Aorta (tissue), 5 donors: ENCODE data around the gene PCBP3. TPM values are rescaled to one million over a fixed set of nuclear protein-coding genes. Genes with fewer than 3 reads are reported as not detected.

Experiments used
- ATAC-seq: fragments of 200-7000 bp; cut with Tn5 transposase; one replicate; pipeline ENCODE4 v1.9.1; 2022; ENCODE audit warnings: moderate library complexity; ENCODE audit not compliant: low FRiP score
- DNase-seq, 2 donors: peaks; one replicate each; pipeline ENCODE4 v3.0.0-alpha.2; 2020
- H3K27ac ChIP-seq, 2 donors: one replicate each; pipeline ENCODE4 v1.5.1; 2013; ENCODE audit warnings: low read length in 2 of 2, mild to moderate bottlenecking in 2 of 2, moderate library complexity in 2 of 2, control low read depth in 1 of 2, inconsistent platforms in 1 of 2, low read depth in 1 of 2
- H3K27me3 ChIP-seq, 2 donors: one replicate each; pipeline ENCODE4 v1.6.1; 2013; ENCODE audit warnings: control low read depth in 1 of 2, low read length in 1 of 2, mild to moderate bottlenecking in 1 of 2, moderate library complexity in 1 of 2; ENCODE audit not compliant: insufficient read depth in 2 of 2, control insufficient read depth in 1 of 2
- H3K36me3 ChIP-seq, 2 donors: one replicate each; pipeline ENCODE4 v1.6.1; 2013; ENCODE audit warnings: control low read depth in 1 of 2, low read length in 1 of 2, mild to moderate bottlenecking in 1 of 2; ENCODE audit not compliant: insufficient read depth in 2 of 2, control insufficient read depth in 1 of 2
- H3K4me1 ChIP-seq, 2 donors: one replicate each; pipeline ENCODE4 v1.6.1; 2013; ENCODE audit warnings: low read length in 2 of 2, control low read depth in 1 of 2, mild to moderate bottlenecking in 1 of 2, moderate library complexity in 1 of 2; ENCODE audit not compliant: insufficient read depth in 2 of 2, control insufficient read depth in 1 of 2
- H3K4me3 ChIP-seq, 2 donors: one replicate each; pipeline ENCODE4 v1.5.1; 2013; ENCODE audit warnings: low read length in 2 of 2, control low read depth in 1 of 2, mild to moderate bottlenecking in 1 of 2
- H3K9me3 ChIP-seq: one replicate; pipeline ENCODE4 v1.6.1; 2013; ENCODE audit warnings: mild to moderate bottlenecking, low read length; ENCODE audit not compliant: control insufficient read depth
- WGBS, 2 donors: extraction: QIAGEN DNeasy Blood & Tissue Kit; methylation state at CpG; one replicate each; pipeline ENCODE4 v1.1.7; 2013; 5-methylcytosine and 5-hydroxymethylcytosine counted together
- intact Hi-C, 2 donors: fragments of 100-400 bp; cut with DNase I; formaldehyde crosslinking; loops; one replicate each; pipeline versions ENCODE4 v1.14.2 to v1.15.0; 2022
- polyA plus RNA-seq, 2 donors: library from polyadenylated mRNA; stranded (reverse); fragments of 200-250 nt; gene quantifications; one replicate each; pipeline ENCODE4 v1.2.3, GENCODE V29; 2013
- total RNA-seq, 2 donors: library from RNA; stranded (reverse); fragmentation: NEBNext Ultra II Directional; extraction: Animal tissue kit (Norgen Biotek cat#: 25700); gene quantifications; one replicate each; pipeline ENCODE4 v1.2.1, GENCODE V29; 2021
- donor health status: healthy with polysubstance abuse.
- donor health status: Bipolar disorder and iron deficiency.
- donor health status: DM: no; HTN: no; CAD: no.
- donor health status: DM: no; HTN: no; CAD: no.
- donor health status: DM: yes; HTN: yes; CAD: no.

PCBP3 gene
- total and polyA plus RNA-seq, 4 donors, result 3.6 to 15.0 (median 7.0) TPM; not detected in 1

- no peak overlapping the region for H3K4me3 ChIP-seq
- H3K4me1 ChIP-seq, result no peaks in the 10 kb centered on the region
- H3K27me3 ChIP-seq, result no peaks in the 10 kb centered on the region
- WGBS, 2 donors, result 84 to 87% methylated on average over 19 to 20 of the region's 20 CpGs
- intact Hi-C loops, result no loop called here
- DNase-seq (peak in 1 of 2 donors; percentile 73), ATAC-seq (no peak)
- H3K36me3 ChIP-seq, result no peaks in the 10 kb centered on the region
- no peak overlapping the region for H3K27ac ChIP-seq
- no peaks in the 10 kb centered on the region for H3K9me3 ChIP-seq
Observed at GRCh38 chr21:45942755-45943629, 299.5 kb downstream of the PCBP3 start.

GRCh38 chr21:45943630-45944540 lies 300.4 kb downstream of the PCBP3 start:
- no peak for ATAC-seq
- 77 to 88% methylated on average over 8 of the region's 8 CpGs for WGBS, 2 donors
- Histone ChIP-seq H3K4me3 (no peak overlapping the region), H3K4me1 (no peaks in the 10 kb centered on the region), H3K9me3 (no peaks in the 10 kb centered on the region), H3K36me3 (no peaks in the 10 kb centered on the region), H3K27me3 (no peaks in the 10 kb centered on the region), H3K27ac (no peak overlapping the region)
- peak in 1 of 2 donors; percentile 53 for DNase-seq
- intact Hi-C loops, result no loop called here

- intact Hi-C loops, result no loop called here
- WGBS, 2 donors, result 86 to 91% methylated on average over 14 of the region's 14 CpGs
- ATAC-seq (no peak), DNase-seq (peak in 1 of 2 donors; percentile 57)
- Histone ChIP-seq H3K36me3 (no peaks in the 10 kb centered on the region), H3K9me3 (no peaks in the 10 kb centered on the region), H3K4me1 (no peaks in the 10 kb centered on the region), H3K27ac (no peak overlapping the region), H3K4me3 (no peak overlapping the region), H3K27me3 (no peaks in the 10 kb centered on the region)
Observed at GRCh38 chr21:45944601-45945000, 301.1 kb downstream of the PCBP3 start.

GRCh38 chr21:45945066-45945867 lies 301.7 kb downstream of the PCBP3 start:
- Histone ChIP-seq H3K36me3 (no peaks in the 10 kb centered on the region), H3K4me3 (no peak overlapping the region), H3K9me3 (no peaks in the 10 kb centered on the region), H3K27ac (no peak overlapping the region), H3K27me3 (no peaks in the 10 kb centered on the region), H3K4me1 (no peaks in the 10 kb centered on the region)
- no peak for ATAC-seq
- WGBS, 2 donors, result 90 to 94% methylated on average over 24 of the region's 24 CpGs
- intact Hi-C loops, result no loop called here
- DNase-seq, result peak in 1 of 2 donors; percentile 73

GRCh38 chr21:45945868-45946210 lies 302.3 kb downstream of the PCBP3 start:
- Histone ChIP-seq H3K27ac (no peak overlapping the region), H3K4me3 (no peak overlapping the region), H3K9me3 (no peaks in the 10 kb centered on the region), H3K36me3 (no peaks in the 10 kb centered on the region), H3K27me3 (no peaks in the 10 kb centered on the region), H3K4me1 (no peaks in the 10 kb centered on the region)
- WGBS, 2 donors, result 91% methylated on average over 12 of the region's 12 CpGs
- DNase-seq (peak in 1 of 2 donors; percentile 58), ATAC-seq (no peak)
- intact Hi-C loops, result no loop called here

GRCh38 chr21:45947296-45947695 lies 303.8 kb downstream of the PCBP3 start:
- H3K27me3 ChIP-seq, result no peaks in the 10 kb centered on the region
- no peaks in the 10 kb centered on the region for H3K36me3 ChIP-seq
- 92% methylated on average over 16 of the region's 16 CpGs for WGBS, 2 donors
- no peaks in the 10 kb centered on the region for H3K4me1 ChIP-seq
- no peak overlapping the region for H3K4me3 ChIP-seq
- H3K27ac ChIP-seq, result no peak overlapping the region
- H3K9me3 ChIP-seq, result no peaks in the 10 kb centered on the region
- ATAC-seq (no peak), DNase-seq (no peak)
- intact Hi-C loops, result no loop called here

GRCh38 chr21:45947716-45948255 lies 304.3 kb downstream of the PCBP3 start:
- intact Hi-C loops, result no loop called here
- Histone ChIP-seq H3K27me3 (no peaks in the 10 kb centered on the region), H3K36me3 (no peaks in the 10 kb centered on the region), H3K4me3 (no peak overlapping the region), H3K9me3 (no peaks in the 10 kb centered on the region), H3K4me1 (no peaks in the 10 kb centered on the region), H3K27ac (no peak overlapping the region)
- peak in 1 of 2 donors; percentile 49 for DNase-seq
- 89% methylated on average over 16 of the region's 16 CpGs for WGBS, 2 donors
- ATAC-seq, result no peak

GRCh38 chr21:45948576-45949141 lies 305.1 kb downstream of the PCBP3 start:
- H3K27ac ChIP-seq, result peak overlapping the region in 1 of 2 donors; percentile 41
- intact Hi-C loops, result no loop called here
- H3K4me3 ChIP-seq, result no peak overlapping the region
- peaks cover 0 to 3% of the 10 kb centered on the region in 2 donors for H3K4me1 ChIP-seq
- DNase-seq (peak in 1 of 2 donors; percentile 75), ATAC-seq (no peak)
- H3K36me3 ChIP-seq, result no peaks in the 10 kb centered on the region
- H3K27me3 ChIP-seq, result no peaks in the 10 kb centered on the region
- WGBS, 2 donors, result 68 to 74% methylated on average over 29 of the region's 29 CpGs
- no peaks in the 10 kb centered on the region for H3K9me3 ChIP-seq
